IMR-90 (cell line): ENCODE results near the gene UBE2V1. TPM values are rescaled to one million over a fixed set of nuclear protein-coding genes. Genes with fewer than 3 reads are reported as not detected.
"Not testable (repeated sequence)": the region's sequence is repeated elsewhere in the genome, so short reads cannot be mapped to it uniquely, and the experiment has no call there.

Source experiments
- ATAC-seq: fragments of 200-7000 bp; cut with Tn5 transposase; 2 replicates; pipeline ENCODE4 v1.9.1; 2020; ENCODE audit warnings: low read depth, mild to moderate bottlenecking, moderate library complexity
- BruUV-seq: library from RNA; stranded (reverse); fragments of 400-500 nt; replicated peaks from 2 replicates; lab custom pipeline; 2021; lab: Mats Ljungman, UMichigan
- CTCF ChIA-PET: fragments of 300-600 bp; formaldehyde crosslinking; extraction: SDS; loops from one replicate; lab custom pipeline; 2021; ENCODE audit warnings: antibody characterized with exemption; lab: Yijun Ruan, JAX
- POLR2A ChIA-PET: fragments of 300-600 bp; sonication (Branson Sonifier 250); formaldehyde crosslinking; loops from one replicate; lab custom pipeline; 2022; ENCODE audit warnings: antibody characterized with exemption; ENCODE audit not compliant: unreplicated experiment; lab: Charles Lee
- DNase-seq: peaks from one replicate; pipeline ENCODE4 v3.0.0; 2013
- H2AFZ ChIP-seq: replicated peaks from 2 replicates; pipeline ENCODE3; 2013; ENCODE audit warnings: low read length, mild to moderate bottlenecking; ENCODE audit not compliant: poor library complexity
- H2AK5ac ChIP-seq: 2 replicates; pipeline ENCODE4 v1.6.1; 2013; ENCODE audit warnings: low read depth, low read length, inconsistent platforms
- H2AK9ac ChIP-seq: replicated peaks from 2 replicates; pipeline ENCODE3; 2013; ENCODE audit warnings: mild to moderate bottlenecking, low read depth, low read length, moderate library complexity; ENCODE audit not compliant: poor library complexity
- H2BK120ac ChIP-seq: 2 replicates; pipeline ENCODE4 v1.6.1; 2013; ENCODE audit warnings: low read depth, low read length, inconsistent platforms
- H2BK15ac ChIP-seq: 3 replicates; pipeline ENCODE4 v1.6.1; 2013; ENCODE audit warnings: low read depth, low read length, inconsistent platforms
- H2BK20ac ChIP-seq: 2 replicates; pipeline ENCODE4 v1.6.1; 2013; ENCODE audit warnings: low read depth, mild to moderate bottlenecking, inconsistent platforms, low read length, moderate library complexity
- H2BK5ac ChIP-seq: 2 replicates; pipeline ENCODE4 v1.6.1; 2013; ENCODE audit warnings: mild to moderate bottlenecking, low read depth, low read length, inconsistent platforms; ENCODE audit not compliant: poor library complexity, severe bottlenecking
- H3K14ac ChIP-seq: replicated peaks from 2 replicates; pipeline ENCODE4 v1.6.1; 2013; ENCODE audit warnings: low read depth, low read length, inconsistent platforms
- H3K18ac ChIP-seq: 2 replicates; pipeline ENCODE4 v1.6.1; 2013; ENCODE audit warnings: low read depth, low read length, control low read depth
- H3K23ac ChIP-seq: 2 replicates; pipeline ENCODE4 v1.6.1; 2013; ENCODE audit warnings: low read depth, low read length, inconsistent platforms
- H3K27ac ChIP-seq: 2 replicates; pipeline ENCODE4 v1.5.1; 2013; ENCODE audit warnings: mild to moderate bottlenecking, control low read depth, low read length; ENCODE audit not compliant: insufficient read depth
- H3K27me3 ChIP-seq: 2 replicates; pipeline ENCODE4 v1.6.1; 2013; ENCODE audit warnings: low read length; ENCODE audit not compliant: control insufficient read depth, insufficient read depth
- H3K36me3 ChIP-seq: 2 replicates; pipeline ENCODE4 v1.6.1; 2013; ENCODE audit warnings: low read length, mixed read lengths; ENCODE audit not compliant: control insufficient read depth, insufficient read depth
- H3K4ac ChIP-seq: 2 replicates; pipeline ENCODE4 v1.6.1; 2013; ENCODE audit warnings: low read depth, low read length, inconsistent platforms
- H3K4me1 ChIP-seq: 2 replicates; pipeline ENCODE4 v1.6.1; 2013; ENCODE audit warnings: low read length, mixed read lengths; ENCODE audit not compliant: control insufficient read depth, insufficient read depth
- H3K4me2 ChIP-seq: 2 replicates; pipeline ENCODE4 v1.6.1; 2013; ENCODE audit warnings: low read depth, mild to moderate bottlenecking, control low read depth, low read length, moderate library complexity
- H3K4me3 ChIP-seq: 2 replicates; pipeline ENCODE4 v1.5.1; 2013; ENCODE audit warnings: low read depth, mild to moderate bottlenecking, control low read depth, low read length, moderate library complexity; ENCODE audit not compliant: insufficient read depth
- H3K56ac ChIP-seq: 2 replicates; pipeline ENCODE4 v1.6.1; 2013; ENCODE audit warnings: low read length, inconsistent platforms; ENCODE audit not compliant: insufficient read depth; ENCODE audit errors: extremely low read depth
- H3K79me1 ChIP-seq, 2 experiments: 2 replicates each; pipeline ENCODE4 v1.6.1; 2013; ENCODE audit warnings: low read length in 2 of 2, inconsistent platforms in 1 of 2, low read depth in 1 of 2
- H3K9ac ChIP-seq: 2 replicates; pipeline ENCODE4 v1.6.1; 2013; ENCODE audit warnings: low read depth, low read length, control low read depth
- H3K9me1 ChIP-seq: 2 replicates; pipeline ENCODE4 v1.6.1; 2013; ENCODE audit warnings: low read length, inconsistent platforms; ENCODE audit not compliant: insufficient read depth
- H3K9me3 ChIP-seq: 2 replicates; pipeline ENCODE4 v1.6.1; 2013; ENCODE audit warnings: low read length; ENCODE audit not compliant: control insufficient read depth, insufficient read depth
- H4K20me1 ChIP-seq: 2 replicates; pipeline ENCODE4 v1.6.1; 2013; ENCODE audit warnings: low read length, inconsistent platforms; ENCODE audit not compliant: insufficient read depth
- H4K5ac ChIP-seq: 2 replicates; pipeline ENCODE4 v1.6.1; 2013; ENCODE audit warnings: mild to moderate bottlenecking, low read depth, low read length, control low read depth
- H4K8ac ChIP-seq, 2 experiments: 2 replicates each; pipeline ENCODE4 v1.6.1; 2013; ENCODE audit warnings: low read depth in 2 of 2, low read length in 2 of 2, control low read depth in 1 of 2, inconsistent platforms in 1 of 2
- H4K91ac ChIP-seq: 2 replicates; pipeline ENCODE4 v1.6.1; 2013; ENCODE audit warnings: low read depth, low read length, inconsistent platforms; ENCODE audit not compliant: insufficient read depth
- WGBS, 2 experiments: methylation state at CpG; one replicate each; pipeline versions ENCODE4 v1.1.5 to v1.1.7; 2013; ENCODE audit warnings: missing lambda C conversion rate in 2 of 2; ENCODE audit not compliant: insufficient read length in 1 of 2; ENCODE audit errors: extremely low coverage in 2 of 2; 5-methylcytosine and 5-hydroxymethylcytosine counted together
- dilution Hi-C: fragments of 300-500 bp; cut with HindIII; formaldehyde crosslinking; loops from one replicate; pipeline ENCODE4 v1.14.3; 2018; ENCODE audit warnings: low sequenced_read_pairs; ENCODE audit not compliant: unreplicated experiment
- in situ Hi-C: fragments of 300-500 bp; cut with MboI; formaldehyde crosslinking; loops from 3 replicates; pipeline ENCODE4 v1.14.3; 2019; ENCODE audit warnings: low sequenced_read_pairs, inconsistent platforms, mixed read lengths
- intact Hi-C: fragments of 100-400 bp; cut with micrococcal nuclease; formaldehyde crosslinking; loops from 2 replicates; pipeline ENCODE4 v1.10.0; 2022
- polyA plus RNA-seq, 3 experiments: library from polyadenylated mRNA; depleted of rRNA; stranded (reverse); fragments of >200 nt; gene quantifications; 2 replicates each; pipeline ENCODE4 v1.2.3, GENCODE V29; 2012; ENCODE audit warnings: low replicate concordance in 1 of 3
- total RNA-seq: library from RNA; depleted of rRNA; stranded (reverse); fragments of >200 nt; gene quantifications from 2 replicates; pipeline ENCODE4 v1.2.3, GENCODE V29; 2012

UBE2V1 gene
- total and polyA plus RNA-seq, 2 of the 4 experiments (the other 2 are of a cell fraction) = 20.1 to 138 TPM

GRCh38 chr20:50161494-50161893, 48.5 kb upstream of the UBE2V1 start:
- H3K56ac ChIP-seq, H4K8ac ChIP-seq, BruUV-seq, in situ Hi-C loops, H3K4me1 ChIP-seq, ATAC-seq, dilution Hi-C loops, H2BK15ac ChIP-seq, H2BK120ac ChIP-seq, CTCF ChIA-PET, DNase-seq, H2BK20ac ChIP-seq, H3K9ac ChIP-seq, H2AFZ ChIP-seq, H3K36me3 ChIP-seq, intact Hi-C loops, H3K27ac ChIP-seq, H2BK5ac ChIP-seq, H3K4me3 ChIP-seq, H3K9me3 ChIP-seq, H4K5ac ChIP-seq, H4K20me1 ChIP-seq, H4K91ac ChIP-seq, H3K4me2 ChIP-seq, H3K27me3 ChIP-seq, H3K4ac ChIP-seq, H3K23ac ChIP-seq, H3K18ac ChIP-seq, POLR2A ChIA-PET, H2AK9ac ChIP-seq, H3K14ac ChIP-seq: not testable (repeated sequence)
- 83% methylated on average over 3 of the region's 7 CpGs; no CpG with 5 or more reads in 1 of the 2 experiments for WGBS, 2 experiments
- Histone ChIP-seq H2AK5ac (peak overlapping the region; percentile 75; the same call in 1 of the 2 replicates), H3K9me1 (peaks cover 16% of the 10 kb centered on the region; the same call in 1 of the 2 replicates), H3K79me1 (peaks cover 0 to 20% of the 10 kb centered on the region in 2 experiments; a peak in 1 of 4 replicates)
